ENCODE measurements around the gene CFAP43. TPM values are rescaled to one million over a fixed set of nuclear protein-coding genes. Genes with fewer than 3 reads are reported as not detected.
A peak's percentile ranks its signal among the peaks of the same experiment; 100 is the strongest.

Gene CFAP43
- total RNA-seq, 2 donors from 2014 or later: 0.12 TPM; not detected in 1

DNA sequence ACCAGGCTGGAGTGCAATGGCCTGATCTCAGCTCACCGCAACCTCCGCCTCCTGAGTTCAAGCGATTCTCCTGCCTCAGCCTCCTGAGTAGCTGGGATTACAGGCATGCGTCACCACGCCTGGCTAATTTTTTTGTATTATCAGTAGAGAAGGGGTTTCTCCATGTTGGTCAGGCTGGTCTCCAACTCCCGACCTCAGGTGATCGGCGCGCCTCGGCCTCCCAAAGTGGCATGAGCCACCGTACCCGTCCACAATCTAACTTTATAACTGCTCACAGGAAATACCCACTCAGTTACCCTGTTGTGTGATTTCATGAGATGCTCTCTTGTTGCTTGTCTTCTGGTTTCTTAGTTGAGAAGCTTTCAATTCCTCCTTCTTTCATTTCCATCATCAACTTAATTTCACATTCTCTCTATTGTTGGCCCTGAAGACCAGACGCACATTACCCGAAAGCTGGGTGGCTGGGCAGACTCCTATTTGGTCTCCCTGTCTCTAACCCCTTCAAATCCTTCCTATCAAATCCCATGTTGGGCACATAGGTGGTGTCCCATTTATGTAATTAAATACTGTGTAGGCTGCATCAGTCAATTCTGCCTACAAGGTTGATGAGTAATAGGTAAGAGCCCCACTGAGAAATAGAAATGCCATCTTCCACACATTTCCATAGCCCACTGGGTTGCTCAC lies 35.7 kb upstream of the CFAP43 start:
- Histone ChIP-seq H3K4me3 (peak overlapping the region; percentile 70 to 87), H3K27ac (peak overlapping the region in 1 of 2 donors; percentile 78), H3K36me3 (peaks cover 52% of the 10 kb centered on the region), H3K9me3 (no peaks in the 10 kb centered on the region), H3K4me1 (peaks cover 0 to 16% of the 10 kb centered on the region in 2 donors), H3K27me3 (no peaks in the 10 kb centered on the region)
- no peak for DNase-seq (ENCODE audit: low spot score)
- TF ChIP-seq CTCF (IDR thresholded peaks at IDR 0.05): no peak

GRCh38 chr10:104264783-104265182 lies 32.6 kb upstream of the CFAP43 start:
- Histone ChIP-seq H3K4me1 (peaks cover 0 to 47% of the 10 kb centered on the region in 2 donors), H3K9me3 (no peaks in the 10 kb centered on the region), H3K4me3 (no peak overlapping the region), H3K27me3 (no peaks in the 10 kb centered on the region), H3K27ac (no peak overlapping the region), H3K36me3 (peaks cover 71% of the 10 kb centered on the region)
- no peak for DNase-seq (ENCODE audit: low spot score)
- TF ChIP-seq CTCF (IDR thresholded peaks at IDR 0.05): no peak

GRCh38 chr10:104262055-104262454 lies 29.9 kb upstream of the CFAP43 start:
- no peaks in the 10 kb centered on the region for H3K27me3 ChIP-seq
- H3K9me3 ChIP-seq: no peaks in the 10 kb centered on the region
- no peak for DNase-seq (ENCODE audit: low spot score)
- TF ChIP-seq CTCF (IDR thresholded peaks at IDR 0.05): no peak
- peak overlapping the region; percentile 74 to 97 for H3K27ac ChIP-seq
- H3K4me1 ChIP-seq: peaks cover 0 to 60% of the 10 kb centered on the region in 2 donors
- H3K4me3 ChIP-seq: no peak overlapping the region
- H3K36me3 ChIP-seq: peaks cover 85% of the 10 kb centered on the region

GRCh38 chr10:104260775-104261115 lies 28.6 kb upstream of the CFAP43 start:
- no peak for DNase-seq (ENCODE audit: low spot score)
- Histone ChIP-seq H3K36me3 (peaks cover 72% of the 10 kb centered on the region), H3K4me3 (no peak overlapping the region), H3K27me3 (no peaks in the 10 kb centered on the region), H3K4me1 (peaks cover 0 to 73% of the 10 kb centered on the region in 2 donors), H3K27ac (peak overlapping the region; percentile 74 to 97), H3K9me3 (no peaks in the 10 kb centered on the region)
- no peak for TF ChIP-seq CTCF (IDR thresholded peaks at IDR 0.05)

DNA sequence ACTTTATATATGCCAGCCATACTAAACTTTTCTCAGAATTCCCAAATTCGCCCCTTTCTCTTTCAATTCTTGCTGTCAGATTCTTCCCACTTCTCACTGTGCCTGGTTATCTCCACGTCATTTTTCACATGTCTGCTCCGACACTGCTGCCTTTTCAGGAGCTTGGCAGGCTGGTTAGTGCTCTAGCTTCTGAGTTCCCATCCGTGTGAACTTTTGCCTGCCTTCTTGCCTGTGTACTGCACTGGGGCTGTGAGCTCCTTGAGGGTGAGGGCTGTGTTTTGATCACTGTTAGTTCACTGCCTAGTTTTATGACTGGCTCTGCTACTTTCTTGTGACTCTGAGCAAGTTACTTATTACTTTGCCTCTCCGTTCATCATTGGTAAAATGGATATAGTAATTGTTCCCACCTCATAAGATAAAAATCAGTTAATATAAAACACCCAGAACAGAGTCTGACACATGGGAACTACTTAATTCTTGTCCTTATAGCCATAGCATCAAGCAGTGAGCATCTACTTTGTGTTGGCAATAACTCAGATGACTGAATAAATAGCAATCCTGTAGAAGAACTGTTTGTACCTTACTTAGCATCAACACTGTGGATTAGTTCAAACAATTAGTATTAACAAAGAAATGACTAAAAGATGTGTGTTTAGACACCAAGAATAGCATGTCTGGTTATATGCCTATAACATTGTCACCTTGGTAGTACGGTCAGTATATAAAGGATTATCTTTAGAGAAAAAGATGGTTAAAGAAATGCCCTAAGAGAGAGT lies 28.0 kb upstream of the CFAP43 start:
- no peak for TF ChIP-seq CTCF (IDR thresholded peaks at IDR 0.05)
- Histone ChIP-seq H3K4me1 (peaks cover 0 to 73% of the 10 kb centered on the region in 2 donors), H3K27me3 (no peaks in the 10 kb centered on the region), H3K36me3 (peaks cover 67% of the 10 kb centered on the region), H3K27ac (peak overlapping the region; percentile 74 to 97), H3K4me3 (no peak overlapping the region), H3K9me3 (no peaks in the 10 kb centered on the region)
- no peak for DNase-seq (ENCODE audit: low spot score)
